Pancreas (tissue), 10 donors: ENCODE measurements around the gene SH3BGRL. TPM values are rescaled to one million over a fixed set of nuclear protein-coding genes. Genes with fewer than 3 reads are reported as not detected.

Experiments used
- ATAC-seq, 4 donors: fragments of 200-7000 bp; cut with Tn5 transposase; one replicate each; pipeline versions ENCODE4 v1.8.0 to v1.9.1; 2020; ENCODE audit warnings: mild to moderate bottlenecking in 4 of 4, moderate library complexity in 4 of 4
- DNase-seq, 6 donors: peaks; one replicate each; pipeline ENCODE4 v3.0.0-alpha.2; 2020
- FAIRE-seq: peaks from 2 replicates; lab custom pipeline; 2012; peaks lifted over from hg19 to GRCh38; lab: Jason Lieb, UNC
- H3K27ac ChIP-seq, 4 donors: fragments of 200-600 bp; sonication (generic); 1 replicate in 3 of 4; 2 replicates in 1 of 4; pipeline versions ENCODE4 v1.5.0 to v1.8.0; 2020
- H3K27me3 ChIP-seq, 4 donors: fragments of 200-600 bp; one replicate each; pipeline ENCODE4 v1.8.0; 2021
- H3K36me3 ChIP-seq, 3 donors: fragments of 200-600 bp; sonication (generic) in 1 of 3; one replicate each; pipeline versions ENCODE4 v1.5.0 to v1.8.0; 2020 to 2021
- H3K4me1 ChIP-seq, 3 donors: fragments of 200-600 bp; one replicate each; pipeline ENCODE4 v1.8.0; 2021
- H3K4me3 ChIP-seq, 4 donors: fragments of 200-600 bp; sonication (generic) in 2 of 4; one replicate each; pipeline versions ENCODE4 v1.5.0 to v1.8.0; 2020 to 2021
- H3K9me3 ChIP-seq, 4 donors: fragments of 200-600 bp; one replicate each; pipeline ENCODE4 v1.8.0; 2021
- CTCF ChIP-seq, 4 donors: fragments of 200-600 bp; sonication (generic) in 3 of 4; IDR thresholded peaks; one replicate each; pipeline versions ENCODE4 v1.5.0 to v1.8.0; 2021; ENCODE audit warnings: antibody characterized with exemption in 4 of 4
- WGBS, 2 donors: extraction: QIAGEN DNeasy Blood & Tissue Kit; methylation state at CpG; one replicate each; pipeline ENCODE4 v1.1.7; 2013; 5-methylcytosine and 5-hydroxymethylcytosine counted together
- intact Hi-C, 3 donors: fragments of 100-400 bp; cut with DNase I; formaldehyde crosslinking; loops; one replicate each; pipeline versions ENCODE4 v1.11.1 to v1.14.2; 2022
- polyA plus RNA-seq, 2 donors: library from polyadenylated mRNA; stranded (reverse); fragments of 200-250 nt; gene quantifications; one replicate each; pipeline ENCODE4 v1.2.3, GENCODE V29; 2013
- total RNA-seq, 6 donors: library from RNA; stranded (reverse); fragmentation: NEBNext Ultra II Directional in 4 of 6; extraction: Animal tissue kit (Norgen Biotek cat#: 25700) in 4 of 6; gene quantifications; one replicate each; pipeline versions ENCODE4 v1.2.1 to v1.2.4, GENCODE V29; 2021 to 2023
- donor health status: healthy with polysubstance abuse.
- donor health status: DM: no; HTN: no; CAD: no; lungs with moderate emphysema.
- donor health status: DM: no; HTN: no; CAD: no.
- donor health status: control.
- donor health status: control.
- donor health status: Bipolar disorder and iron deficiency.
- donor health status: DM: yes; HTN: yes; CAD: no.
- donor health status: DM: no; HTN: no; CAD: no.
- donor health status: DM: no; HTN: no; CAD: no.
- donor health status: DM: yes; HTN: yes; CAD: no.

SH3BGRL gene
- total RNA-seq (10 to 100 TPM; 28.5 to 67.0 (median 37.2) TPM), polyA plus RNA-seq (10 to 100 TPM; 28.1 to 59.7 TPM)

- Histone ChIP-seq H3K4me1 (no peaks in the 10 kb centered on the region), H3K36me3 (no peaks in the 10 kb centered on the region), H3K4me3 (peak within 1 kb of the TSS; percentile 5 to 40 (median 24)), H3K27me3 (no peaks in the 10 kb centered on the region), H3K9me3 (no peaks in the 10 kb centered on the region), H3K27ac (peak within 1 kb of the TSS; percentile 37 to 78 (median 58))
- DNase-seq = peak; percentile 80 to 90 (median 89)
- TF ChIP-seq CTCF (IDR thresholded peaks at IDR 0.05) = no peak
- 1 to 15% methylated on average over 23 of the region's 23 CpGs for WGBS, 2 donors
- peak; percentile 98 to 99 (median 99) for ATAC-seq
- peak; percentile 67 for FAIRE-seq
- intact Hi-C loops = no loop called here
These were observed at the start of gene SH3BGRL, which contains the start of gene HMGN5 for GRCh38 chrX:81201671-81202455. Gene SH3BGRL, plus strand, starts transcription at chrX:81202102. Its CDS starts 99 bp downstream, at chrX:81202201. Gene HMGN5, minus strand, starts transcription at chrX:81201913. Its CDS starts 80,364 bp downstream, at chrX:81121549.

GRCh38 chrX:81168391-81168790, 33.5 kb upstream of the SH3BGRL start:
- Histone ChIP-seq H3K36me3 (no peaks in the 10 kb centered on the region), H3K4me1 (peaks cover 0 to 3% (median 0%) of the 10 kb centered on the region in 3 donors), H3K27ac (no peak overlapping the region), H3K27me3 (no peaks in the 10 kb centered on the region), H3K4me3 (no peak overlapping the region), H3K9me3 (no peaks in the 10 kb centered on the region)
- intact Hi-C loops = no loop called here
- no peak for FAIRE-seq
- TF ChIP-seq CTCF (IDR thresholded peaks at IDR 0.05) = no peak
- DNase-seq = no peak
- no peak for ATAC-seq
- WGBS, 2 donors = 71 to 94% methylated on average over 3 of the region's 3 CpGs

GRCh38 chrX:81174286-81174685, 27.6 kb upstream of the SH3BGRL start:
- FAIRE-seq (peak; percentile 98), DNase-seq (no peak), ATAC-seq (peak in 3 of 4 donors; percentile 65 to 74 (median 66))
- Histone ChIP-seq H3K4me3 (no peak overlapping the region), H3K4me1 (peaks cover 0 to 3% (median 0%) of the 10 kb centered on the region in 3 donors), H3K36me3 (no peaks in the 10 kb centered on the region), H3K27me3 (peaks cover 0 to 6% (median 0%) of the 10 kb centered on the region in 4 donors), H3K9me3 (no peaks in the 10 kb centered on the region), H3K27ac (no peak overlapping the region)
- WGBS, 2 donors = 10 to 21% methylated on average over 1 of the region's 1 CpG
- peak in 1 of 4 donors; percentile 13 for TF ChIP-seq CTCF (IDR thresholded peaks at IDR 0.05)
- intact Hi-C loops = loop anchor here in 1 of 3 donors (10.0 kb wide), 1 partner anchor 201 kb away; no protein-coding TSS in a partner anchor

GRCh38 chrX:81195259-81195658, 6.6 kb upstream of the SH3BGRL start:
- ATAC-seq = no peak

More at GRCh38 chrX:81195259-81195658, 6.6 kb upstream of the SH3BGRL start:
- Histone ChIP-seq H3K27ac (no peak overlapping the region), H3K36me3 (no peaks in the 10 kb centered on the region), H3K4me3 (no peak overlapping the region), H3K9me3 (no peaks in the 10 kb centered on the region), H3K27me3 (no peaks in the 10 kb centered on the region), H3K4me1 (no peaks in the 10 kb centered on the region)
- no peak for FAIRE-seq
- DNase-seq = no peak
- intact Hi-C loops = no loop called here
- no peak for TF ChIP-seq CTCF (IDR thresholded peaks at IDR 0.05)
- 75 to 78% methylated on average over 2 of the region's 2 CpGs for WGBS, 2 donors
